ENCODE data around the gene DGKQ. TPM values are rescaled to one million over a fixed set of nuclear protein-coding genes. Genes with fewer than 3 reads are reported as not detected.

DGKQ gene
- total and polyA plus RNA-seq, 9 of the 15 experiments (the other 6 are each of a cell fraction or from before 2014, with no cell fraction given) = 0.17 to 22.0 (median 5.6) TPM

- TF ChIP-seq KAT8 (IDR thresholded peaks at IDR 0.05; ENCODE audit: low read depth) (no peak), HDAC6 (IDR thresholded peaks at IDR 0.05; ENCODE audit: low read depth, low read length) (no peak), ZNF830 (CRISPR knock-in tag; IDR thresholded peaks at IDR 0.05) (no peak), ILF3 (IDR thresholded peaks at IDR 0.05; ENCODE audit: borderline replicate concordance) (no peak), RBFOX2 (IDR thresholded peaks at IDR 0.05; ENCODE audit: low read depth, low read length) (peak; percentile 97), NUFIP1 (IDR thresholded peaks at IDR 0.05; ENCODE audit: partially characterized antibody) (no peak), SAP30 (IDR thresholded peaks at IDR 0.05; ENCODE audit: borderline replicate concordance, insufficient read depth, low read depth, low read length, poor library complexity, severe bottlenecking) (peak; percentile 94), SIRT6 (IDR thresholded peaks at IDR 0.05; ENCODE audit: low read depth, low read length) (no peak), ZNF699 (CRISPR knock-in tag; IDR thresholded peaks at IDR 0.05; ENCODE audit: insufficient replicate concordance) (no peak), POLR2AphosphoS5 (IDR thresholded peaks at IDR 0.05; ENCODE audit: control insufficient read depth, insufficient read depth, low read depth, low read length) (peak; percentile 77), CXXC5 (CRISPR knock-in tag; IDR thresholded peaks at IDR 0.05) (peak; percentile 96), ETV5 (CRISPR knock-in tag; IDR thresholded peaks at IDR 0.05; ENCODE audit: low read depth) (0 out of 2 replicates have a peak, but pooled peaks have one; percentile 23), NBN (IDR thresholded peaks at IDR 0.05; ENCODE audit: low read depth) (no peak), HNRNPH1 (optimal IDR thresholded peaks at IDR 0.05; ENCODE audit: low read depth, low read length) (no peak), ADNP (tag; IDR thresholded peaks at IDR 0.05) (no peak), SIX5 (IDR thresholded peaks at IDR 0.05; ENCODE audit: borderline replicate concordance in 1 of 2, insufficient read depth in 1 of 2, low read depth in 1 of 2, low read length in 2 of 2) (no peak; a peak in 1 of 4 replicates)
- TF ChIP-seq, protein P1, sequence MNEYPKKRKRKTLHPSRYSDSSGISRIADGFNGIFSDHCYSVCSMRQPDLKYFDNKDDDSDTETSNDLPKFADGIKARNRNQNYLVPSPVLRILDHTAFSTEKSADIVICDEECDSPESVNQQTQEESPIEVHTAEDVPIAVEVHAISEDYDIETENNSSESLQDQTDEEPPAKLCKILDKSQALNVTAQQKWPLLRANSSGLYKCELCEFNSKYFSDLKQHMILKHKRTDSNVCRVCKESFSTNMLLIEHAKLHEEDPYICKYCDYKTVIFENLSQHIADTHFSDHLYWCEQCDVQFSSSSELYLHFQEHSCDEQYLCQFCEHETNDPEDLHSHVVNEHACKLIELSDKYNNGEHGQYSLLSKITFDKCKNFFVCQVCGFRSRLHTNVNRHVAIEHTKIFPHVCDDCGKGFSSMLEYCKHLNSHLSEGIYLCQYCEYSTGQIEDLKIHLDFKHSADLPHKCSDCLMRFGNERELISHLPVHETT (CRISPR knock-in tag; conservative IDR thresholded peaks at IDR 0.05 in 1 of 2, IDR thresholded peaks at IDR 0.05 in 1 of 2) = peak in 1 of 2 experiments; percentile 83; a peak in 2 of 4 replicates
- TF ChIP-seq, protein P2, sequence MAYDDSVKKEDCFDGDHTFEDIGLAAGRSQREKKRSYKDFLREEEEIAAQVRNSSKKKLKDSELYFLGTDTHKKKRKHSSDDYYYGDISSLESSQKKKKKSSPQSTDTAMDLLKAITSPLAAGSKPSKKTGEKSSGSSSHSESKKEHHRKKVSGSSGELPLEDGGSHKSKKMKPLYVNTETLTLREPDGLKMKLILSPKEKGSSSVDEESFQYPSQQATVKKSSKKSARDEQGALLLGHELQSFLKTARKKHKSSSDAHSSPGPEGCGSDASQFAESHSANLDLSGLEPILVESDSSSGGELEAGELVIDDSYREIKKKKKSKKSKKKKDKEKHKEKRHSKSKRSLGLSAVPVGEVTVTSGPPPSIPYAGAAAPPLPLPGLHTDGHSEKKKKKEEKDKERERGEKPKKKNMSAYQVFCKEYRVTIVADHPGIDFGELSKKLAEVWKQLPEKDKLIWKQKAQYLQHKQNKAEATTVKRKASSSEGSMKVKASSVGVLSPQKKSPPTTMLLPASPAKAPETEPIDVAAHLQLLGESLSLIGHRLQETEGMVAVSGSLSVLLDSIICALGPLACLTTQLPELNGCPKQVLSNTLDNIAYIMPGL (CRISPR knock-in tag; IDR thresholded peaks at IDR 0.05) = peak; percentile 26; the same call in 1 of the 2 replicates
- TF ChIP-seq, protein P3, sequence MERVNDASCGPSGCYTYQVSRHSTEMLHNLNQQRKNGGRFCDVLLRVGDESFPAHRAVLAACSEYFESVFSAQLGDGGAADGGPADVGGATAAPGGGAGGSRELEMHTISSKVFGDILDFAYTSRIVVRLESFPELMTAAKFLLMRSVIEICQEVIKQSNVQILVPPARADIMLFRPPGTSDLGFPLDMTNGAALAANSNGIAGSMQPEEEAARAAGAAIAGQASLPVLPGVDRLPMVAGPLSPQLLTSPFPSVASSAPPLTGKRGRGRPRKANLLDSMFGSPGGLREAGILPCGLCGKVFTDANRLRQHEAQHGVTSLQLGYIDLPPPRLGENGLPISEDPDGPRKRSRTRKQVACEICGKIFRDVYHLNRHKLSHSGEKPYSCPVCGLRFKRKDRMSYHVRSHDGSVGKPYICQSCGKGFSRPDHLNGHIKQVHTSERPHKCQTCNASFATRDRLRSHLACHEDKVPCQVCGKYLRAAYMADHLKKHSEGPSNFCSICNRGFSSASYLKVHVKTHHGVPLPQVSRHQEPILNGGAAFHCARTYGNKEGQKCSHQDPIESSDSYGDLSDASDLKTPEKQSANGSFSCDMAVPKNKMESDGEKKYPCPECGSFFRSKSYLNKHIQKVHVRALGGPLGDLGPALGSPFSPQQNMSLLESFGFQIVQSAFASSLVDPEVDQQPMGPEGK (CRISPR knock-in tag; IDR thresholded peaks at IDR 0.05; ENCODE audit: borderline replicate concordance) = no peak
- TF ChIP-seq, protein P4, sequence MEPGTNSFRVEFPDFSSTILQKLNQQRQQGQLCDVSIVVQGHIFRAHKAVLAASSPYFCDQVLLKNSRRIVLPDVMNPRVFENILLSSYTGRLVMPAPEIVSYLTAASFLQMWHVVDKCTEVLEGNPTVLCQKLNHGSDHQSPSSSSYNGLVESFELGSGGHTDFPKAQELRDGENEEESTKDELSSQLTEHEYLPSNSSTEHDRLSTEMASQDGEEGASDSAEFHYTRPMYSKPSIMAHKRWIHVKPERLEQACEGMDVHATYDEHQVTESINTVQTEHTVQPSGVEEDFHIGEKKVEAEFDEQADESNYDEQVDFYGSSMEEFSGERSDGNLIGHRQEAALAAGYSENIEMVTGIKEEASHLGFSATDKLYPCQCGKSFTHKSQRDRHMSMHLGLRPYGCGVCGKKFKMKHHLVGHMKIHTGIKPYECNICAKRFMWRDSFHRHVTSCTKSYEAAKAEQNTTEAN (CRISPR knock-in tag; IDR thresholded peaks at IDR 0.05) = peak; percentile 58; the same call in 1 of the 2 replicates
These were observed 41.2 kb downstream of the DGKQ start, which contains the start of the genes GAK and TMEM175 (continued) for GRCh38 chr4:931960-932712.
